NCI-H774 (cell line): Measurements from ENCODE around the gene ARGLU1.
"Not testable (repeated sequence)": the region's sequence is repeated elsewhere in the genome, so short reads cannot be mapped to it uniquely, and the experiment has no call there.

ENCODE experiments used
- DNase-seq: peaks from one replicate; lab custom pipeline; 2025; lab: John Stamatoyannopoulos, UW

The ARGLU1 gene, protein sequence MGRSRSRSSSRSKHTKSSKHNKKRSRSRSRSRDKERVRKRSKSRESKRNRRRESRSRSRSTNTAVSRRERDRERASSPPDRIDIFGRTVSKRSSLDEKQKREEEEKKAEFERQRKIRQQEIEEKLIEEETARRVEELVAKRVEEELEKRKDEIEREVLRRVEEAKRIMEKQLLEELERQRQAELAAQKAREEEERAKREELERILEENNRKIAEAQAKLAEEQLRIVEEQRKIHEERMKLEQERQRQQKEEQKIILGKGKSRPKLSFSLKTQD

DNA sequence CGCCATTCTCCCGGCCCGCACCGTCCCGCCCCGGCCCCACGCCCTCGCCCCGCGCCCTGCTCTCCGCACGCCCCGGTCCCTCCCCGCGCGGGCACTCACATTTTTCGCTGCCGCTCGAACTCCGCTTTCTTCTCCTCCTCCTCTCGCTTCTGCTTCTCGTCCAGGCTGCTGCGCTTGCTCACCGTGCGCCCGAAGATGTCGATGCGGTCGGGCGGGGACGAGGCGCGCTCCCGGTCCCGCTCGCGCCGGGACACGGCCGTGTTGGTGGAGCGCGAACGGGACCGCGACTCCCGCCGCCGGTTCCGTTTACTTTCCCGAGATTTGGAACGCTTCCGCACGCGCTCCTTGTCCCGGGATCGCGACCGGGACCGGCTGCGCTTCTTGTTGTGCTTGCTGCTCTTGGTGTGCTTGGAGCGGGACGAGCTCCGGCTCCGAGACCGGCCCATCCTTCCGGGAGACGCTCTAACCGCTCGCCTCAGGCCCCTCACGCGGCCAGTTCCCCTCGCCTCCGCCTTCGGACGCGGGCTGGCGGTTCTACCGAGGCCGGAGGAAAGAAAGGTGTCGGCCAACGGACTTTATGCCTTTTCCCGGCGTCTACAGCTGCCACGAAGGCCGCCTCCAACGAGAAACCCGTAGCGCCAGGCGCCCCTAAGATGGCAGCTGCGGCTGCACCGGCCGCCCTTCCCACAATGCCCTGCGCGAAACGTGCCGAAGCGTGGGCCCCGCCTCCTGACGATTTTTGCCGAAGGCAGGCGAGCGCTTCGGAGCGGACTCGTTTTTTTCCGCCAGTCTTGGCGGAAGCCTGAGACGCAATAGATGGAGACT, at the start of gene ARGLU1:
ARGLU1 (minus strand) TSS at position 664 of the 825 bp plus-strand sequence; CDS start at position 446, 218 bp downstream.
- DNase-seq: peak; percentile 98

DNA sequence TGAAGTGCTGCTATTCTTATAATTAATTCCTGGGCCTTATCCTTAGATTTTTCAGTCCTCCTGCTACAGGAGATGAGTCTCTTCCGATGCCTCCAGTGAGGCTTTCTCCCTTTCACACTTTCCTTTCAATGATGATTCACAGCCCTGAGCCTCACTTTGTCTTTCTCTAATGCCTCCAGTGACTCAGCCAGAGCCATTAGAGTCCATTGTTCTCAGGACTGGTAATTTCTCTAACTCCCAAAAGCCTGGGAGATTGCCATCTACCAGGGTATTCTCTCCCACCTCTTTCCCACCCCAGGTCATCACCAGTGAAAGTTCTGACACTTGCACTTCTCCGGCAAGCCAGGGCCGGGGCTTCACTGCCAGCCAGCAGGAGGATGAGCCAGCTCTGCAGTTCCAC, 49.6 kb upstream of the ARGLU1 start:
- DNase-seq: no peak

DNA sequence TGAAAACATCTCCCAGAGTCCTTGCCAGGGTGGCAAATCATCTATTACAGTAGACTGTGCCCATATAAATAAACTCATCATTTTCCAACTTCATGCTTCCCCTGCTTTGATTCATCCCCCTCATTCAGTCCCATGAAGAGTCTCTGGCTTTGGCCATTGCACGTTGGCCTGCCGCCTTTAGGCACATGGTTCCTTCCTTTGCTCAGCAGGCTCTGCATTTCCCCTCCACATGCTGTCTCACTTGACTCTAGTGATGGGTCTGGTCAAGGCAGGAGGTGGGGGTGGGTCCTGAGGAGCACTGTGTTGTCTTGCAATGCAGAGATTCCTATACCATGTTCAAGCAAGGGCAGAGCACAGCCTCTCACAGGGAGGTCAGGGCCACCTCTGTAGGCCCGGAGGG, 48.8 kb upstream of the ARGLU1 start:
- DNase-seq: no peak

DNA sequence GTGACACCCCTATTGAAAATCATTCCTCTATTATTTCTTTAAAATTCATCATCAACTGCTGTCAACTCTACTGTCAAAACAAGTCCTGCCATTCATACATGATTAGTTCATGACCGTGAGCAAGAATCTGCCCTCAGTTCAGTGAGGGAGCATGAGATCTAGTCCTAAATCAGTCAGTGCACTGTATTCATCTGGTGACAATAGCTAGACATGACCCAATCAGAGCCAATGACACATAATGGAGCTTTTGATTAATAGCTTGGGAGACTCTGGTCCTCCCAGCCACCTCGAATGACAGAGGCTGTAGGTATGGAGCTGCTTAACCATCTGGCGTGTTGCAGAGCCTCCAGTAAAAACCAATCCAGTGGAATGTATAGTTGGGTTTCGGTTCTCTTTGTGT, 46.9 kb upstream of the ARGLU1 start:
- no peak for DNase-seq

DNA sequence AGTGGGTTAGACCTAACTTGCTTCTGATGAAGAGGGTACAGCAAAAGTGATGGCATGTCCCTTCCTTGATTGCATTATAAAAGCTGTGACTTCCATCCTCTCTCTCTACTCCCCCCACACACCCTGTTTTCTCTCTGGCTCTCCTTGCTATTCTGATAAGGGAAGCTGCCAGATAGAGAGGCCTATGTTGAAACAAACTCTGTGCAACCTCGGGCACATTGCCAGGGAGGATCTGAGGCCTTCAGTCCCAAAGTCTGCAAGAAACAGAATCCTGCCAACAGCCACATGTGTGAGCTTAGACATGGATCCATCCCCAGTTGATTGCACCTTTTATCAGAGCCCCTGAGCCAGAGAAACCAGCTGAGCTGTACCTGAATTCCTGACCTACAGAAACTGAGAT, 44.8 kb upstream of the ARGLU1 start:
- DNase-seq: no peak

DNA sequence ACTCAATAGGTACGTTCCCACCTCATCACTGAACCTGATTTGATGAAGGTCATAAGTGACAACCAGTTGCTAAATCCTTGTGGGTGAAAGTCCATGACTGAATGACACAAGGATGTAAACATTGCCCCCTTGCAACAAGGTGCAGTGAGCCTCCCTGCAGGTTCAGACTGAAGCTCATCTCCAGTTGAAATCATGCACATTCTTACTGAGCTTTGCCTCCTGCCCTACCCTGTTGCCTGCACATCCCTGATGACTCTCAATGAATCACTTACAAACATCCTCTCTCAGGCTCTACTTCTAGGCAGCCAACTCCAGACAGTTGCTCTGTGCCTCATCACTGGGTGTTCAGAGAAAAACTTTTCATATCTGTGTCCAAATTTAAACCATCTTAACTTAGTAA, 42.5 kb upstream of the ARGLU1 start:
- no peak for DNase-seq

DNA sequence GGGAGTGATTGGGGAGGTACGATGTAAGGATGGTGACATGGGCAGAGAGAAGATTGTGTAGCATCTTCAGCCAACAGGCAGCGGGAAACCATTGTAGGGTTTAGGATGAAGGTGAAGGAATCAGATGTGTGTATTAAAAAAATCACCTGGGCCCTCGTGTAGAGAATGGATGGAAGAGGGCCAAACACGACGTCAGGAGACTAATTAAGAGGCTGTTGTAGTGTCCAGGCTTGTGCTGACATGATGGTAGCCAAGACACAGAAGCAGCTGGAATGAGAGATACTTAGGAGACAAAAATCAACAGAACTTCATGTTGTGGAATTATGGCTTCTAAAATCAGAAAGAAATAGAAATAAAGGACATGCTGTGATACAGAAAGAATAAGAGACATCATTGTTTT, 41.2 kb upstream of the ARGLU1 start:
- DNase-seq: no peak

DNA sequence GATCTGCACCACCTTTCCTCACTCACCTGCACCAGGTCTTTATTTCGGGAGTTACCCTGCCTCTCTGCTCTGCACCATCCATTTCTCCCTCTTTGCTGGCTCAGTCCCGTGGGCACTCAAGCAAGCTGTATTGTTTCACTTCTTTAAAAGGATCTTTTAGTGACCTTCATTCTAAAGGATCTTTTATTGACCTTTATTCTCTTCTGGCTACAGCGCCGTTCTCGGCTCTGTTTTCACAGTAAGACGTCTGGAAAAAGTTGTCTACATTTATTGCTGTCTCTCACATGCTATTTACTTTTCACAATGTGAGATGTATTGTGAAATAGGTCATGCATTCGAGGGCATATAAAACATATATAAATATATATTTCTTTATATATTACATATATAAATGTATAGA, 35.6 kb upstream of the ARGLU1 start:
- no peak for DNase-seq

DNA sequence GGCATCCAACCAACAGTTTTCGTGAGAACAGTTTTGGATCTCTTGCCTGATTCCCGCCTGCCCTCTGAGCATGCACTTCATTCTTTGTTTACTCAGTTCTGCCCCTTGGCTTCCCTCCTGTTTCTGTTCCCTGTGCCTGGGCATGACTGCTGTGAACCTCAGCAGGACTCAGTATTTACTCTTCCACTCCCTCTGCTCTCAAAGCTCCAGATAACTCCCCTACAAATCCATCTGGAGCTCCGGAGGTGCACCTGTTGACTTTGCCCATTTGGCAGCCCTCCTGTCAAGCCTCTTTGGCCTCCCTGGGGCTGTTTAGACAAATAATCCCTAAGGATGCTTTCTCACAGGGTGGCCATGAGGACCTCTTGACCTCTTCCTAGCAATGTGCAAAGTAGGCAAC, 34.2 kb upstream of the ARGLU1 start:
- DNase-seq: no peak

DNA sequence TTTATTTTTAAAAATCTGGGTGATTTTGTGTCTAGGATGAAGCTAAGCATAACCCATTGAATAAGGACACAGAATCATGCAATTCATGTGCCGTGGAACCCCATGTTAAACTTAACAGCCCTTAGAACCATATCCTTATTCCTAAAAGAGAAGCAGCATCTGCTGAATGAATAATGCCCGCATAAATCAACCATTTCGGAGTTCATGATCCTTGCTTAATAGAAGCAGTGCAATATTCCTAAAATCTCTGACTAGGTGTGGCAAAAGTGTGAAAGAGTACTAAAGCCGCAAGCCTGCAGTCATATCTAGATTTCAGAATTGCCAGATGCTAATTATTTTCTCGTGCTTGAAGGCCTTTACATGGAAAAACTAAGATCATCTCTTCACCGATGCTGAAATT, 33.6 kb upstream of the ARGLU1 start:
- no peak for DNase-seq

DNA sequence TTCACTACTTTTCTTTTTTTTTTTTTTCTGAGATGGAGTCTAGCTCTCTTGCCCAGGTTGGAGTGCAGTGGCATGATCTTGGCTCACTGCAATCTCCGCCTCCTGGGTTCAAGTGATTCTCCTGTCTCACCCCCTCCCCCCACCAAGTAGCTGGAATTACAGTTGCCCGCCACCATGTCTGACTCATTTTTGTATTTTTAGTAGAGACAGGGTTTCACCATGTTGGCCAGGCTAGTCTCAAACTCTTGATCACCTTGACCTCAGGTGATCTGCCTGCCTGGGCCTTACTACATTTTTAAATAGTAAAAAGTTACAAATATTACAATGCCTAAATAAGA, 32.8 kb upstream of the ARGLU1 start:
- not testable (repeated sequence) for DNase-seq

DNA sequence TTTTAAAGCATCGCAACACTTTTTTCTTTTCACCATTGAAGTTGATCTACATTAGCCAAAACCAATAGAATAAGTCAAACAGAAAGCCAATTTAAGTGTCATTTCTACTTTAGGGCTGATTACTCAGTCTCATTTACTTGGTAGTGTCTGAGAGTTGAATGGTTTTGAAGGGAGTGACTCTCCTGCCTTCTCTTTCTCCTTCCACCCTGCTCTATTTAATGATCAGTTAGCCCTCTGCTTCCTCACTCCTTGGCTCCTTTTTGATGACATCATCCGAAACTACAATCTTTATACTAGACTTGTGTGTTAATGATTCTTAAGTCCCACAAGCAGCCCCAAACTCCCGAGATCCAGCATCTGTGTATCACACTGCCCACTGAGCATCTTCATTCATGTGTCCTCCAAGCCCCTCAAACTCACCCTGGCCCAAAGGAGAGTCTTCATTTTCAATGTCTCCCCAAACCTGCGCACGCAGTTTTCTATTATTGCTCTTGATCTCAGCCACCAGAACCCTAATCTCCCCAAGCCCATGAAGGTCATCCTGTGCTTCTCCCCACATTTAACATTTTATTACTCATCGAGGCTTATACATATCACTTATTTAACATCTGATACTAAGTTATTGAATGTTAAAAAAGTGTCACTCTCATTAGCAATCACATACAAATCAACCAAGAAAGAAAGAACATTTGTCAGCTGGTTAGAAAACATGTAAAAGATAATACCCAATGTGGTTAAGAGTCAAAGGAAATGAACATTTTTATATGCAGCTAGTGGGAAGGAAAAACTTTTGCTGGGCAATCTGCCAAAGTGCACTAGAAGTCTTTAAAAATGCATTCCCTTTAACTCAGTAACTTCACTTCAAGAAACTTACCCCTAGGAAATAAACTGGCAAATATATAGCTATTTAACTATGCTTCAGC, 32.2 kb upstream of the ARGLU1 start:
- DNase-seq: no peak

DNA sequence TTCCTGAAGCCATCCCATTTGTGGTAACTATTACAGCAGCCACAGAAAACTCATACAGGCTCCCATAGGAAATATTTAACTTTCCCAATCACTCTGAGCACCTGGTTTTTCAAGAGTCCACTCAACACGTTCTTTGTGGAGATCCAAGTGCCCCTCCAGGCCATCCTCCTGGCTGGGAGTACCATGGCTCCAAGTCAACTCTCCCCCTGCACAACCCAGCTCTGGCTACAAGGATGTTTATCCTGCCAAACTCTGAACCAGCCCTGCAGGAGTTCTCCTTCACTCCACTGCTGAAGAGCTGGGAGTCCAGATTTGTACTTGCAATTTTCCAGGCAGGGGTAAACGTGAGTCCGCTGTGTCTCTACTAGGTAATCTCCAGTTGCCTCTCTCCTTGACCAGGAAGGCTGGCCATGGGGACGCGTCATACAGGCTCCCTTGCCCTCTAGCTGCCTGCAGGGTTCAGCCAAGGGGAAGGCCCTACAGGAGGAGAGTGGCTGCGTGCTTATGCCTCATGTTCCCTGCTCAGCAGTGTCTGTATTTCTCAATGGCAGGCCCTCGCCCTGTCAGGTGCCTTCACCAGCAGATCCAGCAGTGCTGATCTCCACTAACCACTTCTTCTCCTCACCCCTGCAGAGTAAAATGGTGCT, 29.9 kb upstream of the ARGLU1 start:
- no peak for DNase-seq

DNA sequence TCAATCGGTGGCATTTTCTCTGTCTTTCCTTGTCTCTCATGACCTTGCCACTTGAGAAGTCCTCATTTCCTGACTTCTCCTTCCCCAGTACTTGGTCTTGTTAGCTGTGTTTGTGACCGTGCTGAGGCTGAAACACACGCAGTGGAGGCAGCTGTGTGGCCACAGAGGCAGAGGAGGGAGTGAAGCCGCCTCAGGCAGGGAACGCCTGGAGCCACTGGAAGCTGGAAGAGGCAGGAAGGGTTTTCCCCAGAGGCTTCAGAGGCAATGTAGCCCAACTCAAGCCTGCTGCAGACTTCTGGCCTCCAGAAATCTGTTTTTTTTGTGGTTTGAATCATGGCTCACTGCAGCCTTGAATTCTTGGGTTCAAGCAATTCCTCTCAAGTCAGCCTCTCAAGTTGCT, 29.2 kb upstream of the ARGLU1 start:
- no peak for DNase-seq

DNA sequence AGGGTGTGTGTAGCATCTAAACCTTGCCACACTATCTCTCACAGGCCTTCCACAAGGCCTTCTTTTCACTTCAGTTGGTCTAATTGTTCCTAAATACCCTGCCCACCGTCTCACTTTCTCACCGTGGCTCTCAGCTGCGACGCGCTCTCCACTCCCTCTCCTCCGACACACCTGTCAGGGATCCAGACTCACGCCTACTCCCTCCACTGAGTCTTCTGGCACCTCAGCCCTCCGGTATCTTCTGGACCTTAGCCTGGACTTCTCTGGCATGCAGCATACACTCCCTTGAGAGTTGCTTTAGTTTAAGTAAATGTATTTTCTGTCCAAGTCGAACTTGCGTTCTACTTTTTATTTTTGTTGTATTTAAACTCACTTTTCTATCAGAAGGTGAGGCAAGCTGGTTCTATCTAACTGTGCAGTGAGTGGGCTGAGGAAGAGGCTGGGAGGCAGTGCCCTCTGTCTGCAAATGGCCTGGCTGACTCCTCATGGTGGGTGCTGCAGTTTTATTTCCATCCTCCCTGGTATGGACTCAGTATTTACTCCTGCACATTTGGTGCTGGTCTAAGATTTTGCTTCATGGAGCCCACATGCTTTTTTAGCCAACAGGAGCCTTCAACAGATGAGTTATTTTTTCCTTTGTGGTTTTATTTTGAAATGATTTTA, 28.5 kb upstream of the ARGLU1 start:
- no peak for DNase-seq

DNA sequence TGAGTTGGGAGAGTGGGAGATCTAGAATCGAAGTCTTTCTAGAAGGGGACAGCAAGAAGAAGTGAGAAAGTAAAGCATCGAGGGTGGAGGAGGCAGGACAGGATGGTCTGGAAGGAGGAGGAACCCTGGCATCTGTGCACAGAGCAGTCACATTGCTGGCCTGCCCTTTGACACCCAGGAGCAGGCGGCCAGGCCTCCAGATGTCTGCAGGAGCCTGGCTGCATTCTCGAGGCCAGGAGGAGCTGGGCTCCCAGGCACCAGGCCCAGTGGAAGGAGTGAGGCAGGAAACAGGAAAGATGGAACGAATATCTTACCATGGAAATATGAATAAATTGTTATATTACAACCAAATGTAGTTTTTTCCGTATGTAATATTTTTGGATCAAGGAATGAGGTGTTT, 27.7 kb upstream of the ARGLU1 start:
- no peak for DNase-seq

DNA sequence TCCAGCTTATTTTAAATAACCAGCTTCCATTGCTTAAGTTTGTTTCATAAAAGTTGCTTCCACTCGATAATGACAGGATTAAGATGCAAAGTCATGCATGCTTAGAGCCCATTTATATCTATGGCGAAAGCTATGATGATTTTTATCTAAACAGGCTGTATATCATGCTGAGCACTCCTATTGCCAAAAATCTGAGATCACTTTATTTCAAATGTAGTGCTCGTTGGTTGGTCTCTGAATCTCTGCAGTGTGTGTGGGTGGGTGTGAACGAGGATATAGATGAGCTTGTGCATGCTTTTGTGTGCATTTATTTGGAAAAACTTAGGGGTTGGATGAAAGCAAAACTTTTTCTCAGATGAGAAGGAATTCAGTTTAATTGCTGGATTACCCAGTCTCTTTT, 27.0 kb upstream of the ARGLU1 start:
- DNase-seq: no peak

DNA sequence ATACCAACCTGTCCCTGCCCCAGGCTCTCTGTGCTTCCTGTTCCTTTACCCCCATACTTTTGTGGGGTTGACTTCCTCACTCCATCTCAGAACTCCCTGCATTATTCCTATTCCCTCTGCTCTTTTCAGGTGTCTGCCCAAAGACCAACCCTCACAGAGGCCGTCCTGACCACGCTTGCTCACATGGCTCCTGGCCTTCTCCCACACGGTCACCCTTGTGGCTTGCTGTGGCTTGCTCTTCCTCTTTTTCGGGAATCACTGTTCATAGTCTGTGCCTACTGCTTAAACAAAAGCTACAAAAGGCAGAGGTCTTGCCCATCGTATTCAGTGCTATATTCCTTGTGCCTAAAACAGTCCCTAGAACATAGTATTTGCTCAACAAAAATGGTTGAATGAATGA, 25.2 kb upstream of the ARGLU1 start:
- DNase-seq: no peak

DNA sequence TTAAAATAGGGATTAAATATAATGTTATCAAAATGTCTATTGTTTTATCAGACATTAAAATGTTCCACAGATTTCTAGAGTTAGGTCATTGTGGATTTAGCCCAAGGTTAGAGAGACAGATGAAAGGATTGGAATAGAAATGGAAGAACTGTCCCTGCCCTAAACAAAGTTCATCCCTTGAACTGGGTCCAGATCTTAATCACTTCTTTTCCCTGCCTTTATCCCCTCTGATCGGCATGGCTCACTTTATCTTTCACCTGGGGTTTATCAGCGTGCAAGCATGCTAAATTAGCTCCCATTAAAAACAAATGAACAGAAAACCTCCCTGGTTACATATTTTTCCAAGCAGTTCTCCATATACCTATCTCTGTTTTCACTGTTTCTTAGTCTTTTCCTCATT, 23.4 kb upstream of the ARGLU1 start:
- no peak for DNase-seq

DNA sequence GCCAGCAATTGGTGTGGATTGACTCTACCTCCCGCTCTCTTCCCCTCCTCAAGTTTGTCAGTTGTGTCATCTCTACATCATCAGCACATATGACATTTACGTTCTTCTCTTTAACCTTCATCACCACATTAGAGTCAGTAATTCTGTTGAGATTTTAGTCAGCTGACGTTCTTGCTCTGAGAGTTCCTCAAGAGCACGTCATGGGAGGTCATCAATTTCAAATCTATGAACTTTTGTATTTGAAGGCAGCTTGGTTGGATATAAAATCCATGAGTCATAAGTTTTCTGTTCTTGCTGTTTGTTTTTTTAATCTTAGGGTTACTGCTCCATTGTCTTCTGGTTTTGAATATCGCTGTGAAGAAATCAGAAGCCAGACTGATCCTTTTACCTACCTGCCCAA, 21.8 kb upstream of the ARGLU1 start:
- DNase-seq: no peak

DNA sequence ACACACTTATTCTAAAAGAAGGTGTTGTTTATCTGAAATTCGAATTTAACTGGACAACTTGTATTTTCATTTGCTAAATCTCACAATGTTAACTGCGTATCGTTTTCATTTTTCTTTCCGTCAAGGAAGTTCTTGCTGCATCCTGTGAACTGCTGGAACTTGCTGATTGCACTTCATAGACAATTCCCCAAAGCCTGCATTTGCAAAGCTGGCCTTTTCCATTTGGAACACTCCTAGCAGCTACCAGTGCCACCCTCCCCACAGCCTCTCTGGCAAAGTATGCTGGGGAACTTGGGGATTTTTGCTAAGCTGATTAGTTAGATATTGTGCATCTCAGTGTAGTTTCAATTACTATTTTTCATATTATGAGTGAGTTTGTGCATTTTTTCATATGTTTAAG, 20.4 kb upstream of the ARGLU1 start:
- DNase-seq: no peak

DNA sequence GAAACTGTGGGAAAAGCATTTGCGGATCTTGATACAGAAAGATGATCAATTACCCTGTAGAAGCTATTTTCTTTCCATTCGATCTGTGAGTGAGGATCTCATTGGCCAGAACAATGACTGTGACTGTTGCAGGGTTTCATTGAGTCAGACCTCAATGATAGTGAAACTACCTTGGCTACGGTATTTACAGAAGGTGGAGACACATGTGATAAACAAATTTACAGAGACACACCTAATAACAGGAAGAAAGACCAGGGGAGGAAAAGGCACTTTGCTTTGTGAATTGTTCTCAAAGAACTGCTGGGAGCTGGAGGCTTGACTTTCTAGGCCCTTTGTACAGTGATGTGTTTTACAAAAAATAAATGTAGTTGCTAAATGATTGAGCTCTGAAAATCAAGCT, 19.9 kb upstream of the ARGLU1 start:
- DNase-seq: no peak
